NCI-H146 treated with DMSO at 0.1 percent for 48 hours (cell line): Measurements from ENCODE around the gene YWHAE.
"Not testable (repeated sequence)": the region's sequence is repeated elsewhere in the genome, so short reads cannot be mapped to it uniquely, and the experiment has no call there.

ENCODE experiments used
- DNase-seq: peaks from one replicate; lab custom pipeline; 2025; ENCODE audit not compliant: unreplicated experiment; lab: John Stamatoyannopoulos, UW

The YWHAE gene

DNA sequence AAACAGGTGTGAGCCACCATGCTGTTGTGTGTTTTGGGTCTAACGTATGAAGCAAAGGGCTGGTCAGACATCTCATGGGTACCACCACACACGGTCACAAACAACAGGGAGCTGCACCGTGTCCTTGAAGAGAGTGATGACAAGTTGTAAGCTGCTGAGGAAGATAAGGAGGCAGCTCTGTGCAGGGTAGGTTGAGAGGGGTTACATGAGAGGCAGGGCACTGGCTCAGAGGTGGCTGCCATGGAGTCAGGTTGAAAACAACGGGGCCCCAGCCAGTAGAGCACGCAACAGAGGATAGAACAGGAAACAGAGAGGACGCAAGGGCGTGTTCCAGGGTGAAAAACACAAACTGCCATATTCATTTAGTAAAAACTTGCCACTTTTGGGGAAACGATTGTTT, 68.3 kb downstream of the YWHAE start:
- DNase-seq = no peak

DNA sequence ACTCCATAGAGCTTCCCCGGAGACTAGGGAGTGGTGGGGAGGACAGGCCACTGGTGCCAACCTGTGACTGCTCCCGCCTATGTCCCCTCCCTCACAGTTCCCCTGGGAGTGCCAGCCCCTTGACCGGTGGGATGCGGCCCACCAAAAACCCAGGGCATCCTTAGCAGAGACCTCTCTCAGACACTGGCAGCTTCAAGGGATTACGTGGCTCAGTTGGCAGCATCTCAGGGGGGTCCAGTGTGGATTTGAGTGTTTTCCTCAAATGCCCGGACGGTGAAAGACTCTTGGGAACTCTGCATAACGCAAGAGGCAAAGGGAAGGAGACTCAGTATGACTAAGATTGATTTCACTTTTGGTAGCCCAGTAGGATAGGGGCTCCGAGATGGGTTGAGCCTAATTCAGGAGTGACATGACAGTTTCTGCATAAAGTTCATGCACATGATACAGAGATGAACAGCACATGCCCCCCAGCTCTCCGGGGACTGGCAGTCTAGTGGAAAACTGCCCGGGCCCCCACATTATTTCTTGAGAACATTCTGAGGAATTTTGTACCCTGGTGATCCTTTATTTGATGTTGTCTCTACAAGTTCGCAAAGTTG, 70.2 kb downstream of the YWHAE start:
- DNase-seq = no peak

DNA sequence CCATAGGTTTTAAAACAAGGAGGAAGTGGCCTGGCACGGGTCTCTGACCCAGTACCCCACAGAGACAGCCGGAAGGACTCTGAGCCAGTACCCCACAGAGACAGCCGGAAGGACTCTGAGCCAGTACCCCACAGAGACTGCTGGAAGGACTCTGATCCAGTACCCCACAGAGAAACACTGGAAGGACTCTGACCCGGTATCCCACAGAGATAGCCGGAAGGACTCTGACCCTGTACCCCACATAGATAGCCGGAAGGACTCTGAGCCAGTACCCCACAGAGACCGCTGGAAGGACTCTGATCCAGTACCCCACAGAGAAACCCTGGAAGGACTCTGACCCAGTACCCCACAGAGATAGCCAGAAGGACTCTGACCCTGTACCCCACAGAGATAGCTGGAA, 71.6 kb downstream of the YWHAE start:
- no peak for DNase-seq

DNA sequence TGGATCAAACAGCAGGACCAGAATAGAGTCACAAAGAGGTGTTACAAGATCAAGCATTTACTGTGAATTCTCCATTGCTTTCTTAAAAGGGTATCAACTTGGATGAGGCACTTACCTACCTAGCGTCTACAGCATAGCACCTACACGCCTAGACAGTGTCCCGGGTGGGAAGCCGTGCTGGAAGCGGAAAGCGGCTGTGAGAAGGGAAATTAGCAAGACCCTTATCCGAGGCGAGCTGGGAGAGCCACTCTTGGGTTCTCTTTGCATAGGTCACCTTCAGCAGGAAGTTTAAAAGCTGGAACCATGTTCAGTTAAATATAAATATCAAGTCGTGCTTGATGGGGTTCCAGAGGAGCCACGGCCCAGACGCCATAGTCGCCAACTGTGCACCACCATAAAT, 74.3 kb downstream of the YWHAE start:
- no peak for DNase-seq

DNA sequence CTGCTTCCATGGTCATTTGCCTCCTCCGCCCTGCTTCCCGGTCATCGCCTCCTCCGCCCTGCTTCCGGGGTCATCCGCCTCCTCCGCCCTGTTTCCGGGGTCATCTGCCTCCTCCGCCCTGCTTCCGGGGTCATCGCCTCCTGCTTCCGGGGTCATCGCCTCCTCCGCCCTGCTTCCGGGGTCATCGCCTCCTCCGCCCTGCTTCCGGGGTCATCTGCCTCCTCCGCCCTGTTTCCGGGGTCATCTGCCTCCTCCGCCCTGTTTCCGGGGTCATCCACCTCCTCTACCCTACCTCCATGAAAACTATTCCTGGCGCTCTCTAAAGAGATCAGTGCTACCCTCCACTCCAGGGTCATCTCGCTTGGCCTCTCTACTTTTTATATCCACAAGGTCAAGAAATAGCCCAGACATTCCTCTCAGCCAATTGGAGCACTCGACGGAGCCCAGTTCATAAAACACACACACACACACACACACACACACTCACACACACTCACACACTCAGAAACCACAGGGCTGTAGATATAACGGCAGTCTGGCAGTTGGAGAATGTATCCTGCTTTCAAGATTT, 75.7 kb downstream of the YWHAE start:
- no peak for DNase-seq

DNA sequence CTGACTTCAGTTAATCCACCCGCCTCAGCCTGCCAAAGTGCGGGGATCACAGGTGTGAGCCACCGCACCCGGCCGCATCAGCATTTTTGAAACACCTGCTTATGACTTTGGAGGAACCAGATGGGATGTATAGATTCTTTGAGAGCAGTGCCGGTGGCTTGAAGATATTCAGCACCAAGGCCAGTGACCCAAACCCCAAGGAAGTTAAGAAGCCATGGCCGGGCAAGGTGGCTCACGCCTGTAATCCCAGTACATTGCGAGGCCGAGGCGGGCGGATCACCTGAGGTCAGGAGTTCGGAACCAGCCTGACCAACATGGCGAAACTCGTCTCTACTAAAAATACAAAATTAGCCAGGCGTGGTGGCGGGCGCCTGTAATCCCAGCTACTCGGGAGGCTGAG, 76.7 kb downstream of the YWHAE start:
- DNase-seq = no peak

DNA sequence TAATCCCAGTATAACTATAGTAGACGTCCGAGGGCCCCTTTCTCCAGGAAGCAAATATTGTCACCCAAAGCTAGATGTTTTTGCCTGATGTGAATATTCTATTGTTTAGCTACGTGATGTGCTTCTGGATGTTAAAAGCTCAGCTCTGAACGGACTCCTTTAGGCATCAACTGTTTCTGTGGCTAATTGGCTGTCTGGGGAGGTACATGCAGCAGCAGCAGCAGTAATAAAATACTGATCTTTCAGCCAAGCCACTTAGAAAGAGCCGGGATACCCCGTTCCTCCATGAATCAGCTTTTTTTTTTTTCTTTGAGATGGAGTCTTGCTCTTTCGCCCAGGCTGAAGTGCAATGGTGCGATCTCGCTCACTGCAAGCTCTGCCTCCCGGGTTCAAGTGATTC, 77.5 kb downstream of the YWHAE start:
- DNase-seq = no peak

DNA sequence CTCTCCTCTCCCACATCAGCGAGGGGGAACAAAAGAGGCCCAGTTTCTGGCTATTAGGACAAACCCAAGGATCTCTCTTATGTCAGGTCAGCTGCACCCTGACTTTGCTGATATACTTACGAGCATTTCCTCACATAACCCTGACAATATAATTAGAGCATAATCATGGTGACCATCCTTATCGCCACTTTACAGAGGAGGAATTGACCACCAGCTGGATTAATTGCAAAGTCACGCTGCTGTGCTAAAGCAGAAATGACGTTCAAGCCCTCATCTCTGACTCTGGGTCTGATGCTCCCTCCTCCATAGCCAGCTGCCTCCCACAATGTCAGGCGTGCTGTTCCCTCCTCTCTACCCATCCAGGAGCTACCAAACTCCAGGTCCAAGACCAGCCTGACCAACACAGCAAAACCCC, 78.0 kb downstream of the YWHAE start:
- no peak for DNase-seq

DNA sequence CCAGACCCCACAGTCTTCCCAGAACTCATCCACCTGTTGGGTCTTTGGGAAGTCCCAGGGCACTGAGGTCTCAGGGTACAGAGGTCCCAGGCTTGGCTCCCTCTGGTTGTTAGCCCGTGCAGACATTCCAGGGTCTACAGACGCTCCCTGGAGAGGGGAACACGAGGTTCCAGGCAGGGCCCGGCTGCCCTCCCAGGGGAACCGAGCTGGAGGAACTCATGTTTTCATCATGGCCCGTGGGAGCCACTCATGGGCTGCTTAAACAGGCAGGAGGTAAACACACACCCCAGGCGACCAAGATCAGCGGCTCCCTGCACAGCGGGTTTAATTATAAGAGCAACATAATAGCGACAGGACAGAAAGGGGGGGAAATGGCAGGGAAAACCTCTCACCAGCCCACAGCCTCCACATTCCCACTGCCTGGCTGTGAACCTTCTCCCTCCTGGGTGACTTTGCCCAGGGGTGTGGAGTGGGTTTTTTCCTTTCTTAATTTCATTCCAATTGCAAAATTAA, 84.1 kb downstream of the YWHAE start:
- peak; percentile 80 for DNase-seq

DNA sequence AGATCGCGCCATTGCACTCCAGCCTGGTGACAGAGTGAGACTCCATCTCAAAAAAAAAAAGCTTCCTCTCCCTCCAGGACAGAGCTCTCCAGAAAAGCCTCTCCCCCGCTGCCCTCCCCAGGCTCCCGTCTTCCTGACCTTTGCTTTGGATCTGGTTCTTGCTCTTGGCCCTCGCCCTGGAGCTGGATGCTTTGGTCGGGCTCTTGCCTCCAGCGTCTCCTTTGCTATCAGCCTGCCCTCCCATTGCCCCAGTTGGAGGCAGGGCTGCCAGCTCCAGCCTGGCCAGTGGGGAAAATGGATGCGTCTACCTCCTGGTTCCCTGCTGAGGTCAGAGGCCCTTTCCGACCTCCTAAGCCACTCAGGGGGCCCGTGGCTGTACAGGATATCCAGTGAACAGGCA, 84.6 kb downstream of the YWHAE start:
- no peak for DNase-seq

DNA sequence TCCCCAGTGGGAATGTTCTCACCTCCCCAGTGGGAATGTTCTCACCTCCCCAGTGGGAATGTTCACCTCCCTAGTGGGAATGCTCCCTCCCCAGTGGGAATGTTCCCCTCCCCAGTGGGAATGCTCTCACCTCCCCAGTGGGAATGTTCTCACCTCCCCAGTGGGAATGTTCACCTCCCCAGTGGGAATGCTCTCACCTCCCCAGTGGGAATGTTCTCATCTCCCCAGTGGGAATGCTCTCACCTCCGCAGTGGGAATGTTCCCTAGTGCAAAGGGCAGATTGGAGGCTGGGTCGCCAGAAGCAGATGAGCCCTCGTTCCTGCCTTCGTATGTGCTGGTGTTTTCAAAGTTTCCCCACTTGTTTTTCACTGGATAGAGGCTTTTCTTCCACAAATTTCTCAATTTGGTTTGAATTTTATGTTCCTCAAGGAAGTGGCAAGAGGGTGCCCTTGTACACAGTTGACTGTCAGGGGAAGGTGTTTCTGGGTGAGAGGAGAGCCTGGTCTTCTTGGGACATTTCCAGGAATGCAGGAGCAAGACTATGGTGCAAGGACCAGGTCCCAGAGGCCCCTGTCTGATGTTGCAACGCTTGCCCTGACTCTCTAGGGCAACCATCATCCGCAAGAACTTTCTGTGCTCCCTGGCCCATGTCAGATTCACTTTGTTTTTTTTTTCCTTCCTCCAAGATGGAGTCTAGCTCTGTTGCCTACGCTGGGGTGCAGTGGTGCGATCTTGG, 86.6 kb downstream of the YWHAE start:
- DNase-seq = no peak

DNA sequence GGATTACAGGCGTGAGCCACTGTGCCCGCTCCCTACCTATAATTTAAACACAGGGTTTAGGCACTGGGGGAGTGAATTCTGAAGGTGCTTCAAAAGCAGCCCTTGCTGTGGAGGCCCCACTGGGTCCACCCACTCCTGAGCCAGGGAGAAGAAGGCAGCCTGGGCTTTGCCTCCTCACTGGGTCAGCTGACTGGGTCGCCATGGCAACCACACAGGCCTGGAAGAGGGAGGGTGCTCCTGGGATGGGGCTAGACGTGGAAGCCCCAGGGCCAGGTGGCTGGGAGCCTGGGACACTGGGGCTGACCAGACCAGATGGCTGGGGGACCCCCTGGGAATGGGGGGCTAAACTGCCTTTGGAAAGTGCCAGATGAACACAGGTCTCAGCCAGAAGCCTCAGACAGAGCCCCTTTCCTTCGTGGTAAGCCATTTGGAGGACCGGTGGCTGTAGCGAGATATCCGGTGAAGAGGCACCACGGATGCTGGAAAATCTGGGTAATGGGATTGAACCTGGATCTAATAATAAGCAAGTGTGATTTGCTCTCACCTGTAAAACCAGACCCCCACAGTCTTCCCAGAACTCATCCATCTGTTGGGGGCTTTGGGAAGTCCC, 87.7 kb downstream of the YWHAE start:
- DNase-seq = no peak

DNA sequence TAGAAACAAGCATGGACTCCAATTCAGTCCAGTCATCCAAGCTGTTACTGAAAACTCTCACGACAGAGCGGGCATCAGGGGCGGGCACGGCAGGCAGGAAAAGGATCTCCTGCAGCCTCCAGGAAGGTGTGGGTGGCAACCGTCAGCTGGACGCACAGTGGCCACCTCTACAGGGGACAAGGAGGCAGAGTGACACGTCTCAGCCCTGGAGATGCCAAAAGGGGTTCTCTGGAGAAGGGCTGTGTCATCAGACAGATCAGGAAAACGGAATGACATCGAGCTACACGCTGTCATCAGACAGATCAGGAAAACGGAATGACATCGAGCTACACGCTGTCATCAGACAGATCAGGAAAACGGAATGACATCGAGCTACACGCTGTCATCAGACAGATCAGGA, 92.2 kb downstream of the YWHAE start:
- DNase-seq = not testable (repeated sequence)

DNA sequence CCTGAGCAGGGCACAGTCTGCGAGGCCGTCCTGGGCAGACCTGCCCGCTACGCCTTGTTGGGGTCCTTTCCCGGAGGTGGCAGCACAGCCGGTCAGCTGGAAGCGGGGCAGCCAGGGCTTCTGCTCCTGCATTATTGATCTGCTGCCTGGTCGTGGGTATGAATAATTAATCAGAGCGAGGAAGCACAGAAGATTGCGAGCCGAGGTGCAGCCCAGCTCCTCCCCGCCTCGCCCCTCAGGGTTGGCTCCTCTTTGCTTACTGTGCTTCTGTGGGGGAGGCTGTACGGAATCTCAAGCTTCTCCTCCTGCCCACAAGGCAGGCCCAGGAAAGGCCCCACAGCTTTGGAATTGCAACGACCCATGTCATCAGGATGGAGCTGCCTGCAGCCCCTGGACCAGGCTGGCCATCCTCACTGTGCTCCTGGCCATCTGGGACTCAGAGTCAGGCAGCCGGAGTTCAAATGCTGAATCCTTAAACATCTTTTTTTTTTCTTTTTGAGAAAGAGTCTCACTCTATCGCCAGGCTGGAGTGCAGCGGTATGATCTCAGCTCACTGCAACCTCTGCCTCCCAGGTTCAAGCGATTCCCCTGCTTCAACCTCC, 95.0 kb downstream of the YWHAE start:
- no peak for DNase-seq

DNA sequence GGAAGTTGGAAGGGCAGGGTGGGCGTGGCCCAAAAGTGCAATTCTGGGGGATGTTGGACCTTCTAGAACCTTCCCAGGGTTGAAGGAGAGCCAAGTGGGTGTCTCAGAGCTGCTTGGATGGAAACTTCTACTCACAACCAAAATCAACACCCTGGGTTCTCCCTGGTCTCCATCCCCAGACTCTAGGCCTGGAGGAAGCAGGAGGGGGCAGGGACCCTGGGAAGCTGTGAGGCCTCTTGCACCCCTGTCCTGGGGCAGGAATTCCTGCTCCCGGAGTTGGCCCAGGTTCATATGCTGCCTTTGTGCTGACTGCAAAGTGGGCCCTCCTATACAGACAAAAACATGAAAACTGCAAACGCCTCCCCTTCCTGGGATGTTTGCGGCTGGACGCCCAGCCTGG, 95.5 kb downstream of the YWHAE start:
- DNase-seq = no peak

DNA sequence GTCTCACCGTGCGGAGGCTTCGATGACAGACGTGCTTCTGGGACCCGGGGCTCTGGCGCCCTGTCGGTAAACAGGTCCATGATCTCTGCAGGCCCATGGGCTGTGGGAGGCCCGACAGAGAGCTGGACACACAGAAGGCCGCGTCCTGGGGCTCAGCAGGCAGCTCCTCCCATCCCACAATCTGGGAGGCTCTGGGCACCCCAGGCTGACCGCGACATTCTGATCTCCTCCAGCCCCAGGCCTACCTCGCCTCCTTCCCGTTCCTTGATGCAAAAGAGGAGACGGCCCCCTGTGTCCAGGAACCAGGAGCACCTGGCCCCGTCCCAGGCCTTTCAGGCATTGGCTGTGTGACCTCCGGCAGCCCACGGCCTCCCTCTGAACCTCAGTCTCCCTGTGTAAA, 97.3 kb downstream of the YWHAE start:
- no peak for DNase-seq

DNA sequence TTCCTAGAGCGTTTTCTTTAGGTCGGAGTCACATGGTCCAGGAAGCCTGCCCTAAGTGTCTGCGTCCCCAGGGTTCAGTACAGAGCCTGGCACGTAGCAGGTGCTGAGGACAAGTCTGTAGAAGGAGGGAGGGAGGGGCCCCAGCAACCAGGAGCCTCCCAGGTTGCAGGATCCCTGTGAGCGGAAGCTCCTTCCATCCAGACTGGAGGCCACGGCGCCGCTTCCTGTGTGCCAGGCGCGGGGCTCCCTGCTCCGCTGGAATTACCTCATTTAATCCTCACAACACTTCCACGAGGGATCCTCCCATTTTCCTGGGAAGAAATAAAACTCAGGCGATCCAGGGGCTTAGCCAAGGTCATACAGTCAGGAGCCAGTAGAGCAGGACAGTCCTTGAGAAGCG, 98.5 kb downstream of the YWHAE start:
- no peak for DNase-seq

DNA sequence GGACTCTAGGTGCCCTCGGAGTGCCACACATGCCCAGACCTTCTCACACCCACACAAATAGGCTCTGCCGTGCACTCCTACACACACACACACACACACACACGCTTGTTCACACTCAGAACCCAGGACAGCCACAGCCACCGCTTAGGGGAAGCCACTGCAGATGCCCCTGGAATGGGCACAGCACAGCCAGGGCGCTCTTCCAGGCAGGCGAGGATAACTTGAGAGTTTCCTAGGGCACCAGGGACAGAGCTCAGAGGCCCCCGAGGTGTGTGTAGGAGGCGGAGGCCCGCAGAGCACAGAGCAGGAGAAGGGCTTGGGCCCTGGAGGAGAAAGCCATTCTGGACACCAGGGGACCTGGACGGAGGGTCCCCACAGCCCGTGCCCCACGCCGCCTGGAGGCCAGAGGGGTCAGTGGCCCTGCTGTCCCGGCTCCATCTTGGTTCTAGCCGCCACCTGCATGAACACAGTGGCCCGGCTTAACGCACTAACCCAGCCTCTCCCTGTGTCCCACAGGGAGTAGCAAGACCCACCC, 99.6 kb downstream of the YWHAE start:
- DNase-seq = no peak

DNA sequence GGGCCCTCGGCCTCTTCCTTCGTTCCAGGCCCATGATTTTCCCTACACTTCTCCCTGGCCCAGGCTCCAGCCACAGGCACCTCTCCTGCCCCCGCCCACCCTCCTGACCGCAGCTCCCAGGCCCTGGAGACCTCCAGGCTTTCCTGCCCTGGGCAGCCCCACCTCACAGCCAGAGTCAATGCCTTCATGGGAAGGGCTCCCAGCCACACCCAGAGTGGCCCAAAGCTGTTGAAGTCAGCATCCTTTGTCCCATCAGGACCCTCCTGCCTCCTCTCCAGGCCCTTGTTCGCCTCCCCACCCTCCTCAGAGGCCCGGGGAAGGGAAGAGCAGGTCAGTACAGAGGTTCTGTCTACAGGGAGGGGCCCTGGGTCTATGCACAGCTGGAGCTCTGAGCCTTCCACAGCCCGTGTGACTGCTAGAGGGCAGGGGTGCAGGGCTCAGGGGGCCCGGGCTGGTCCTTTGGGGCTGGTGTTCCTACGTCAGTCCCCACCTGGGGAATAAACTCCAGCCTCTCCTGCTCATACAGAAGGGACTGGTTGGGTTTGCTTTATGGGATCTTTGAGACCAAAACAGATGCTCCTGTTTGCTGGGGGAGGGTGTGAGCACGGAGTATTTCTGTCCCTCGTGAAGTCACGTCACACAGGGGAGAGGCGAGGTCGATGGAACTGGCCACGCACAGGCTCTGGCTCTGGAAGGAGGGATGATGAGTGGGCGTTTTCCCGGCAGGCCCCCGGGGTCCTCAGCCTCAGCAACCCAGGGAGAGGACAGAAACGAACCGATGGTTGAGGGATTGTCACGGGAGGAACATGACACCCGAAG, 100.3 kb downstream of the YWHAE start:
- no peak for DNase-seq

DNA sequence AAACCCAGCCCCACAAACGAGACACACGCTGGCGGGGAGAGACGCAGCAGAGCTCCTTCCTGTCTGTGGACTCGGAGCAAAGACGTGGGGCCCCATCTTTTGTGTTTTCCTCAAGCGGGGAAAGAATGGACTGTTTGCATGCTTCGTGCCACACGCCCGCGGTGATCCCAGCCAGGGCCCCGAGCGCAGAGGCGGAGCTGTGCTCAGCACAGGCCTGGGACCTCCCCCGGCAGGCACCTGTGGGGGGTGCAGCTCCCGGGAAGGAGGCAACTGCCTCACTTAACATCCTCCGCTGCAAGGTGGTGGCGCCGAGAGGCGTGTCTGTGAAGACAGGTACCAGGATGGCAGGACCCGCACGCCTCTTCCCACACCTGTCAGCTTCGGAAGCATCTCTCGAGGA, 101.4 kb downstream of the YWHAE start:
- no peak for DNase-seq
